SU-DHL-6 (cell line): ENCODE data around the gene TXNL1.

Experiments
- CTCF ChIP-seq: fragments of 200-600 bp; sonication (generic); IDR thresholded peaks from one replicate; pipeline ENCODE4 v1.5.1; 2017; ENCODE audit warnings: antibody characterized with exemption, mild to moderate bottlenecking, low read length, moderate library complexity; ENCODE audit not compliant: insufficient read depth, poor library complexity, severe bottlenecking
- EZH2phosphoT487 ChIP-seq: fragments of 200-600 bp; sonication (generic), shearing (Covaris generic); conservative IDR thresholded peaks from 2 replicates; pipeline ENCODE4 v1.6.1; 2018; ENCODE audit warnings: mild to moderate bottlenecking, antibody characterized with exemption, low read length, moderate library complexity, mixed read lengths

GRCh38 chr18:56658261-56658660 is 19.9 kb upstream of the TXNL1 start:
- TF ChIP-seq CTCF (no peak), EZH2phosphoT487 (no peak)
